GM18517 (cell line): ENCODE data around the gene CYTH1.

ENCODE experiments used
- ATAC-seq: cut with Tn5 transposase; IDR thresholded peaks from one replicate; pipeline ENCODE4 v1.9.1; 2021; ENCODE audit warnings: mild to moderate bottlenecking, moderate library complexity; ENCODE audit not compliant: unreplicated experiment

Gene CYTH1

DNA sequence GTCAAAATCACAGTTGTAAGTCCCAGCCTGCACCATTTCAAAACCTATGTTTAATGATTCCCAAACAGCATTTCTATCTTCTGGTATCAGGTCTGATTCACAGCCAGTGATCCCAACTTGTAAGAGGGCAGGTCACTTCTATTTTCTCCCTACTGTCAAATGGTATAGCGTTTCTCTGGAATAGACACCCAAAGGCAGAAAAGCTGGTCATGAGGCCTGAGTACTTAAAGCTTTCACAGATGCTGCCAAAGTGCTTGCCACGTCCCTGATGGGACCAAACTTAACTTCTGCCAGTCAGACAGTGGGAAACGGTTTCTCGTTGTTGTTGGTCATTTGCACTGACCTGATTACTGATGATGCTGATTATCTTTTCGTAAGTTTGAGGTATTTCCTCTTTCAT lies 43.4 kb downstream of the CYTH1 start:
- ATAC-seq = no peak

DNA sequence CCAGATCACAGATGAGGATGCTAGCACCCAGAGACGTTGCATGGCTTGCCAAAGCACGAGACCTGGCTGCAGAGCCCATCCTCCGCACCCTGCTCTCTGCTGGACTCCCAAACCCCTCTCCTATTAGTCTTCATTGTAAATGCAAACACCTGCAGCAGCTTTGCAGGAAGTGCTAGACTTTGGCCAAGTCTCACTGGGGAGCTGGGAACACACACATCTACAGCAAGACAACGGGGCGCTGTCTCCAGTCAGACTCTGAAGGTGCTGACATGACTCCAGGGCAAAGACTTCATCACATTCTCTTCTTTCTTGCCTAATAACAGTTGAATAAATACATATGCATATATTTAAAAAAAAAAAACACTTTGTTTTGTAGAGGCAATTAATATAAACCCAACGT lies 43.8 kb downstream of the CYTH1 start:
- ATAC-seq = no peak

DNA sequence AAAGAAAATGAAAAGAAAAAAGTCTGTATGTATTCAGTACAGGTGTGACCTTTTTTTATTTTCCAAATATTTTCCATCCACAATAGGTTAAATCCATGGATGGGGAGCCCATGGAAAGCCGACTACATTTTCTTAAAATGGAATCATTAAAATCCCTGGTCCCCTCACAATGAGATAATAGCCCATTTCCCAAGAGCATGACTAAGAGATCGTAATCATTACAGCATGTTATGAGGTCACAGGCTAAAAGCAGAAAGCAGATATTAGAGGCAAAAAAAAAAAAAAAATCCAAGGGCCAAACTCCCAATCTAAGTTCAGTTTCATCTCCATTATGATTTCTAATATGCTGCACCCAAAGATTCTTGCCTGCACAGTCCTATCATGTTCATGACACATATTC lies 44.7 kb downstream of the CYTH1 start:
- no peak for ATAC-seq

DNA sequence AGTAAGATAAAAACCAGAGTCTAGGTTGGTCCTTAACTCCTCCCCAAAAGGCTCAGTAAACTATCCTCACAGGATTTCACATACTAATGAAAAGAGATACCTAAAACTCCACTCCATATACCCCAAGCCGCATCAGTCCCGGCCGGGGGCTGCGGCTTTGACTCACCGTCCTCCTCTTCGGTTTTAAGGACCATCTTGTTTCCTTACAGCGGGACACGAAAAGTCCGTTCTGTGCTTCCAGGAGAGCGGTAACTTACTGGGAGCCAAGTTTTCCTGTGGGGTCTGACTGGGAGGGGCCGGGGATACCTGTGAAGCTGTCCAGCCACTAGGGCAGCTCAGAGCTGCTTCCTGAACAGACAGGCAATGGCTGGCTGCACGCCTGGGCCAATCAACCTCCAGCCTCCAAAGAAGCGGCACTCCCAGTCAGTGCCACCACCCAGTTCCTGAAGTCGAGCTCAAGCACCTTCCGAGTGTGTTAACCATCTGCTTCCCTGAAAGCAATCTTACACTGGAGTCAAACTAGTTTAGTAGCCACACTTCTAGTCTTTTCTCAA lies 45.5 kb downstream of the CYTH1 start:
- peak; percentile 61 for ATAC-seq

DNA sequence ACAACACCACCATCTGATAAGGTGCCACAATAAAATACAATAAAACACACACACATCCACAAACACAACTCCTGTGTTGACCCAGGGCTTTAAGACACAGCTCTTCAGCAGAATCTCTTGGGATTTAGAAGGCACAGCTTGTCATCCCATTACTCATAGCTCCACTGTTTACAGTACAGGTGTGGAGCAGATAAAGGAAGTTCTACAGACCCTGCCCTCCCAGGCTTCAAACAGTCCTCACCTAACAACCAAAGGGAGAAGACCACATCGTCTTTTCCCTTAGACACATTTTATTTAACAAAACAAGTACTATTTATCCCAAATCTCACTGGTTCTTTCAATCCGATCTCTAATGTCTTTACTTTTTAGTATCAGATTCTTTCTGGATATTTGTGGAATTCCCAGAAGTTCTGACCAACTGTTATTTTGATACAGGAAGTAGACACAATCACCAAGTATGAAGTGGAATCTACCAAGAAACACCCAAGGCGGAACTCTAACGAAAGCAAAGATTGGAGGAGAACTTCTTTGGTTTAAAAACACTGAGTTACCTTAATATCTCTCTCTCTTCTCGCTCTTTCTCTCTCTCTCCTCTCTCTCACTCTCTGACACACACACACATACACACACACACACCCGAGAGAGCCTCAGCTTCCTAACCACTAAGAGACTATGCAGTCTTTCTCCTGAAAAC lies 46.1 kb downstream of the CYTH1 start:
- ATAC-seq = no peak

DNA sequence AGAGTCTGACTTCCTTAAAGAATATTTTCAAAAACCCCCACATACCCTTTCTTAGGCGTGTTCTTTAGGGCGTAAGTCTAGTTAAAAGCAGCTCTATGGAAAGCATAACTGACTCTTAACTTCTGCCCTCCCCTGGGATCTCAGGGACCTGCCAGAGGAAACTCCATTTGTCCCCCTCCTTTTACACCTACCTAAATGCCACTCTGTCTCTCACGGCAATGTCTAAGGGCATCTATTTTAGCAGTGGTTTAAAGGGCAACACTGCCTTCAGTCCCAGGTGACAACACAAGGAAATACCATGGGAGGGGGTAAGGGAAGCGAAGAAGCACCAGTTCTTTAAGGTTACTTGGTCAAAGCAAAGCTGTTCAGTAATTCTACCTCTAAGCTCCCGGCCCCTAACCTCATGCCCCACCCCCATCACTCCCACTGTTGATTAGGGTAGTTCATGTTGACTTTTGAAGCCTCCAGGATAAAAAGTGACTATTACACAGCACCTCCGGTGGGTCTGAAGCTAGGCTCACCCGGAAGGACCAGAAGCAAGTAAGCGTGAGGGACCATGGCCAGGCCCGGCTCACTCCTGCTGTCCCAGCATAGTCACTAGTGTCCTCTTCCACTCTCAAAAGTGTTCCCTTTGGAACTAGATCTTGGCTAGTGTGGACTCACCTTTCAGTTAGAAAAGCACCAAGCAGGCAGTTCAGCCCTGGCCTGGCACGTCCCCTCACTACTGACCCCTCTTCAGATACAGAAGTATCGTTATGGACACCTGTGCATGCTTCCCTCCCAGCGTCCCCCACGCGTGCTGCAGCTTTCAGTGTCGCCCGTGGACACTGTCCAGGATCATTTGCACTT lies 47.1 kb downstream of the CYTH1 start:
- no peak for ATAC-seq

DNA sequence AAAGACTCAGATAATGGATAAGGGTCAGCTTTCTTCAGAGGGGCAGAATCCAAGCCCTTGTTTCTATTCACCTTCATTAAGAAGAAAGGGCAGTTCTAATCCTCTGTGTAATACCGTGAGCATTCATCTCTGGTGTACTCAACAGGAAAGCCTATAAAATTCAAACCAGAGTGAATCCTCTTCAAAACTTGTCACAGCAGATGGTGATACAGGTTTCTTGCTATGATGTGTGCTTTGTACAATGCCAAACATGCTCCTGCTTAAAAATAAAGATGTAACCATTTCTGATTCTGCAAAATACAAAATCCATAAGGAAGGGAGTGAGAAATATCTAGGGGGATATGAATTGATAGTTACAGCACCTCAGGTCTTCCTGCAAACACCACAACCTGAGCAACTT lies 49.7 kb downstream of the CYTH1 start:
- no peak for ATAC-seq

DNA sequence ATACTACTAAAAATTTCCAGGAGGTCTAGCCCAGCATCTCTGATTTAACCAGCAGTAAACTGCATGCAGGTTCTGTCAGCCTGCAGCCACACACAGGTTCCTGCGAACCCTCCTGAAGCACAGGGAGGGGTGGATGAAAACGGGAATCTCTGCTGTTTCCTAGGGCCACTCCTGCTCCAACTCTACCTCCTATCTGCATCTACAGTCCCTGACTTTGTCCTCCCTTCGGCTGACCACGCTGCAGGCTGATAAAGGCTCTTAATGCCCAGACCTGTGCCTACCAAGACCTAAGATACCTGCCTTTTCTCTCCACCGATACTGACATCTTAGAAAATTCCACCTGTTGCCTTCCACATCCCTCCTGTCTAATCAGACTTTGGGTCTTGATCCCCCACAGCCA lies 50.2 kb downstream of the CYTH1 start:
- ATAC-seq = no peak

DNA sequence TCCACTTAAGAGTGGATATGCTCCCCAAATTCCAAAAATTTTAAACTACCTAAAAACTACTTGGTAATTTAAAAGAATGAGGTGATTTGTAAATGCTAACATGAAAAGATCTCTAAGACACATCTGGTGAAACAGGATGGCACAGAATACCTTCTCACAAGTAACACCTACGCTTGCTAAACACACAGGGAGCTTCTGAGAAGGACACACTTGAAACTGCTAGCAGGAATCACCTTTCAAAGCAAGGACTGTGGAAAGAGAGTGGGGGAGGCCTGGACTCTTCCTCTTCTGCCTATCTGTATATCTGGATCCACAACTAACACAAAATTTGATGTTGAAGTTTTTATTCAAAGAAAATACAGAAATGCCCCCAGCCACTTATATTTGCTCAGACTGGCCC lies 52.4 kb downstream of the CYTH1 start:
- no peak for ATAC-seq

DNA sequence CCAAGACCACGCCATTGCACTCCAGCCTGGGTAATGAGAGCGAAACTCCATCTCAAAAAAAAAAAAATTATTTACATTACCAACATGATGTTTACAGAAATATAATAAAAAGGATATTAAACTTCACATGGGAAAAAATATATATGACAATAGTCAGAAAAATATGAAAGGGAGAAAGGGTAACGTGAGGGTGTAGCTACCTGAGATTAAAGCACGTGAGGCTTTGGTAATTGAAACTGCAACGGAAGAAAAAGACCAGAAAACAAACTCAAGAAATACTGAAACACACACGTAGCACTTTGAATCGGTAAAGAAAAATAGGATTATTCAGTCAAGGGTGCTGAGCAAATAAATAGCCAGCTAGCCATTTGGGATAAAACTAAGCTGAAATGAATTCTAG lies 53.6 kb downstream of the CYTH1 start:
- ATAC-seq = no peak

DNA sequence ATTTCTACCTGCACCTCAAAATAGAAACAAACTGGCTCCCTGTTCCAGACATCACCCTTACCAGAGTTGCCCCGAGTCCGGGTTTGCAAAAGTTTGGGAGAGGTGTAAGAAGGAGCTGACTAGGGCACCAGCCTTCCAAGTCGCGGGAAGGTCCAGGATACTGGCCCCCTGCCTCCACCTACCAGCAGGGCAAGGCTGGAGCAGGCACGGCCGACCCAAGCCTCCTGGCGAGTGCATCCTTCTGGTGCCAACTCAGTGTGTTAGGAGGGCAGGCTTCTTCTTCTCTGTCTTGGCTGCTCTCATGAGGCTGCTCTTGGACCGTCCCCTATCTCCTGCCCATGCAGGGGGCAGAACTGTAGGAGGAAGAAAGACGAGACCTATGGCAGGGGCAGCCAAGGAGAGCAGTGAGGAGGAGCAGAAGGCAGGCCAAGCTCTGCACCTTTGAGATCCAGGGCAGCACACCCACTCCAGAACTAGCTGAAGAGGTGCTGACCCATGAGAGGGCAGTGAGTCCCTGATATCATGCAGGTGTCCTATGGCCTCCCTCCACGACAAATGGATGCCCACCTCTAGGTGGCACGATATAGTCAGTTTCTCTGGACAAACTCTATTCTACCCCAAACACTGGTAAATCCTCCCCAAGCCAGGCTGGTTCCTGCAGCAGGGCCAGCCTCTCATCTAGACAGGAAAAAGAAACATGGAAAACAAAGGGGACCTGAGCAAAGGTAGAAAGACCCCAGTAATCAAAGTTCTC lies 54.4 kb downstream of the CYTH1 start:
- no peak for ATAC-seq

DNA sequence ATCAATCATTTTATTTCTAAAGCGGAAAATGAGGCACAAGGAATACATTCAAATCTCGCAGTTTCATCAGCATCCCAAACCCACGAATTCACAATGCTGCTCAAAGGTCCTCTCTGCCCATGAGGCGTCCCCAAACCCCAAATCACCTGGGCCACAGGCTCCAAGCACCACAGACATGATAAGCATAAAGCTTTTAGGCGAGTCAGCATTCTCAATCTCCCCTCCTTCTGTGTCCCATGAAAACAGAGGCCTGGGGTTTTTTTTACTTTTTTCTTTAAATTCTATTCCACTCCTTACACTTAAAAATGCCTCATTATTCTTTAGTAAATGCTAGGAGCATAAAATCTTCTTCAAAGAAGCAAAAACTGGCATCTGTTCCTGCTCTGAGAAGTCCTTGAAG lies 55.0 kb downstream of the CYTH1 start:
- no peak for ATAC-seq

DNA sequence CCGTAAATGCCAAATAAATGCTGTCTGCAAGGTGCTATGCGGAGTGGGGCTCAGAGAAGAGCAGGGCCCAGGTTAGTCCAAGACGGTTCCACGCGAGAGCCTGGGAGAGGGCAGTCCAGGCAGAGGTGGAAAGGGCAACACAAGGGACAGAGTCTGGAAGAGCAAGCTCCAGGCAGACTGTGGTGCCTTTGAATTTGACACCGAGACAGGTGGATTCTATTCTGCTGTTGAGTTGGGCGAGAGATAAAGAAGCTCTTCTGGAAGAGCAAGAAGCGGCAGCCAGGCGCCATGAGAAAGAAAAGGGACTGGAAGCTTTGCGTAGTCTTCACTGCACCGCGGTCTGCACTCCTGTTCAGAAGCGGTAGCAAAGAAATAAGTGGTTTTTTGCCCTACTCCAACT lies 55.6 kb downstream of the CYTH1 start:
- no peak for ATAC-seq

DNA sequence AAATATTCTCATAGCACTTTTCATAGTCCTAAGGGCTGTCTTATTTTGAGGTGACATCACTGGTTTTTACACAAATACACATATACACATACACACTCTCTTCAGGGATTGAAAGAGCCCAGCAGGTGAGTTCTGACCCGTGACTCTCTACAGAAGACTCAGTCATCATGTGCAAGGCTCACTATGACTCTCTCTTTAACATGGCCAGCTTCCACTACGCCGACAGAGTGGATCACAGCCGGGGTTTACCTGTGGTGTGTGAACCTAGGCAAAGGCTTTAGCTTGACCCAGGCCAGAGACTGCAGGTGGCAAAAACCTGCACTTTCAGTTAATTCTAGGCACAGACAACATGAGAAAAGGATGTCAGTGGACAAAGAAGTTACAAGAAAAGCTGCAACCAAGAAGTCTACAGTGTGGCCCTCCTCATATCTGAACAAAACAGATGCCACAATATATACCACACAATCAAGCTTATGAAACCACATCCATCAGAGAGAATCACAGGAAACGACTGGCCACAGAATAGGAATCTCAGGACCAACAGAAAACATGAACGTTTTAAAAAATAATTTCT lies 56.5 kb downstream of the CYTH1 start:
- ATAC-seq = no peak

DNA sequence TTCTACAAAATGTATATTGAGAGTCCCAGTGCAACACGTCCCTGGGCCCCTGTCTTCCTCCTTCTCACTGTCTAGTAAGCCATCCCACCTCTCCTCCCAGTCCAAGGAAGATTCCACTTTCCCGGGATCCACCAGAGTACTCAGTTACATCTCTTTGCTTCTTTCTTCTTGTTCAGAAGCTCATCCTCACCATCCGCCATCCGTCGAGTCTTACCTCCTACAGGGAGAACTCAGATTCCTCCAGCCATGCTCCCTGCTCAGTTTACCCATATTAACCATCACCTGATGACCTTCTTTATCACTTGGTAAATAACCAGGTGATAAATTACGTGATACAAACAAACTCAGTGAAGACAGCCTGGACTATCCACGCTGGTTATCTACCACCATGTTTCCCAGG lies 57.1 kb downstream of the CYTH1 start:
- no peak for ATAC-seq

DNA sequence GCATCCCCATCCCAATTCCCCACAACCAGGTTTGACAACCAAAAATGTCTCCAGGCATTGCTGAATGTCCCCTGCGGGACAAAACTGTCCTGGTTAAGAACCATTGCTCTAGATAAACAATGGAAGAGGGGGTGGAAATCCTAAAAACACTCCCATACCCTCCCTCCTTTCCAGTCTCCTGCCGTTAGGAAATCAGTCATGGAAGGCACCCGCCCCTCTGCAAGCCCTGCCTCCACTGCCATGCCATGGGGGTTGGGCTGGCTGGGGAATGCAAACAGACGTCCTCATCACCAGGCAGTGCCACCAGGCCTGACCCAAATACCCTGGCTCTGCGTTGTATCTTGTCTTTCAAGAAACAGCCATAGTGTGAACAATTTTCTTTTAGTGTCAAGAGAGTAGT lies 57.5 kb downstream of the CYTH1 start:
- no peak for ATAC-seq

DNA sequence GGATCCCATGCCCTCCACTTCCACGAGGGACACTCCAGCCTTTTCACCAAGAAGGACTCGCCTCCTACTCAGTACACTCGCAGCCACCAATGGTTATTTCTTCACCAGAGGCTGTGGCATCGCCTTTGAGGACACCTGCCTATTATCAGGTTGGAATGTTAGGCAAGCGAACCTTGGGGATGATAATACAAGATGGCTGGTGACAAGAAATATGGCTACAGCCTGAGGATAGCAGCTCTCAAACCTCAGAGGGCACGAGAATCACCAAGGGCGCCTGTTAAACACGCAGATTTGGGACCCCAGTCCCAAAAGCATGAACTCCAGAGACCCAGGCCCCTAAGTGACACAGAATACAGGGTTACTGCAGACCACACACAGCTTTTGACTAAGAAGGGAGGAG lies 58.1 kb downstream of the CYTH1 start:
- no peak for ATAC-seq

DNA sequence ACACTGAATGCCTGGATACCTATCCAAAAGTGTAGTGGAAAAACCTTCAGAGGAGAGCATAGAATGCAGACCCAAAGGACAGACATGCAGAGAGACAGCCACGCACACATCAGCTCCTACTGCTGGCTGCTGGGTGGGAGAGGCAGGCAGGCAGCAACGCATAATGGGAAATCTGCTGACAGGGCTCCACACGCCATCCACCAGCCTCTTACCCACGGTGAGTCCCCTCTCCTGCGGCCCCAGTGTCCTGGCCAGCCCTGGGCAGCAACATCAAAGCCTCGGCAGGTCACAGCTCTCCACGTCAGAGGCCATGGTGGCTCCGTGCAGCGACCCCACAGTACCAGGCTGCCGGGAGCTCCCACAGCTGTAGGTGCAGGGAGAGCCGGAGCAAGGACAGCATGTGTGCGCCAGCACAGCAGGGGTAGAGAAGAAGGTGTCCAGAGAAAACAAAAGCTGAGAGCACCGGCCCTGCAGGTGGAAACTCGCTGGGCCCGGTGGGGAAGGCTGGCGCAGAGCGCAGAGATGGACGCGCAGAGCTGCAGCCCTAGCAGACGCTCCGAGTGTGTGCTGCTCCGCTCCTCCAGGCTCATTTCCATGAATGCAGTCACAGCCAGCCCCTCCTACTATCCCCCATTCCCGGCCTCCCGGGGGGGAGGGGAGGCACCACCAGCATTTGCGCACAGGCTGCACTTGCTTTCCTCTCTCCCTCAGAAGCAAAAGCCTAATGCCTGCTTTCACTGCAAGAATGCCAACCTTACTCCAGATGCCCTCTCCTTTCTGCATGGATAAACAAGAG lies 58.9 kb downstream of the CYTH1 start:
- ATAC-seq = no peak

DNA sequence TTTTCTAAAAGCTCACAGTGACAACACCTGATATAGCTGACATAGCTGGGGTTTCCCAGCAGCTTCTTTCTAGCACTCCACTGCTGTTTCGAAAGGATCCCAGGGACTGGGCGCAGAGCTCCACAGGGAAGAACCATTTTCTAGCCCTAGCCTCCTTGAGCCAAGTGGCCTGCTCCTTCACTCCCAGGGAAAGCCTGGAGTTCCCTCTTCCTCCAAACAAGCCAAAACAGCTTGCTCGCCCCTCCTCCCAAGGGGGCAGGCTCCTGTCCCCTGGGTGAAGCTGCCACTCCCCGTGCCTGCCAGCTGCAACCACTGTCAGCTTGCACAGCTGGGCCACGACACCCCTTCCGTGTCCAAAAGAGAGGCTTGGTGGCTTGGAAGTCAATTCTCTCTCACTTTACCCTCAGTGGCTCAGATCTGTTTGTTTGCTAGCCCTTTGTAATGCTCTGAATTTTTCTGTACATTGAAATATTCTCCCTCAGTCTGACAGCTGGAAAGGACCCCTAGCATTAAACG lies 59.8 kb downstream of the CYTH1 start:
- no peak for ATAC-seq

DNA sequence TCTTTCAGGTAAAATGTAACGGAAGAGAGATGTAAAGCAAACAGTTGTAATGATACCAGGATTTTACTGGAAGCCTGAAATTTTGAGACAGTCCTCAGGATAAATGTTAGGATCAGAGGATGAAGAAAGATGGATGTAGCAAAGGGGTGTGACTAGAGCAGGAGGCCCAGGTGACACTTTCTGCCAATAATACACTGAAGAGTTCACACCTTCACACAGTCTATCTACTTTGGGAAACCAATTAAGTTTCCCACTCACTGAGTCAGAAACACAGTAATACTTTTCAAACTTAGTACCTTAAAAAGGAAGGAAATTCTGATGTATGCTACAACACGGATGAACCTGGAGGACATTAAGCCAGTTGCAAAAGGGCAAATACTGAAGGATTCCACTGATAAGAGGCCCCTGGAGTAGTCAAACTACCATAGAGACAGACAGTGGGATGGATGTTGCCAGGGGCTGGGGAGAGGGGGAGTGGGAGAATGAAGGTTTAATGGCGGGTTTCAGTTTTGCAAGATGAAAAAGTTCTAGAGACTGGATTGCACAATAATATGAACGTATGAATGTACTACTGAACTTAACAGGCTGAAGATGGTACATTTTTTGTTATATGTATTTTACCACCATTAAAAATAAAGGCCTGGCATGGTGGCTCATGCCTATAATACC lies 62.3 kb downstream of the CYTH1 start:
- no peak for ATAC-seq
